Mononuclear cell (primary cell): Measurements from ENCODE around the gene BRD2. TPM values are rescaled to one million over a fixed set of nuclear protein-coding genes. Genes with fewer than 3 reads are reported as not detected.

Experiments used
- H3K27me3 ChIP-seq: 2 replicates; pipeline ENCODE4 v1.6.0; 2011; ENCODE audit warnings: low read length, control low read depth; ENCODE audit not compliant: insufficient read depth
- H3K4me1 ChIP-seq: 2 replicates; pipeline ENCODE4 v1.5.1; 2011; ENCODE audit warnings: mild to moderate bottlenecking, low read length, control low read depth; ENCODE audit not compliant: insufficient read depth
- H3K4me3 ChIP-seq: 2 replicates; pipeline ENCODE4 v1.5.1; 2011; ENCODE audit warnings: mild to moderate bottlenecking, low read length, moderate library complexity
- H3K9me3 ChIP-seq: 2 replicates; pipeline ENCODE4 v1.5.1; 2011; ENCODE audit warnings: low read depth, mild to moderate bottlenecking, control low read depth, low read length
- total RNA-seq: library from RNA; depleted of rRNA; stranded (reverse); fragments of >200 nt; gene quantifications from one replicate; pipeline ENCODE4 v1.2.3, GENCODE V29; 2012

BRD2 gene
- total RNA-seq, 1 donor = 193 TPM

DNA sequence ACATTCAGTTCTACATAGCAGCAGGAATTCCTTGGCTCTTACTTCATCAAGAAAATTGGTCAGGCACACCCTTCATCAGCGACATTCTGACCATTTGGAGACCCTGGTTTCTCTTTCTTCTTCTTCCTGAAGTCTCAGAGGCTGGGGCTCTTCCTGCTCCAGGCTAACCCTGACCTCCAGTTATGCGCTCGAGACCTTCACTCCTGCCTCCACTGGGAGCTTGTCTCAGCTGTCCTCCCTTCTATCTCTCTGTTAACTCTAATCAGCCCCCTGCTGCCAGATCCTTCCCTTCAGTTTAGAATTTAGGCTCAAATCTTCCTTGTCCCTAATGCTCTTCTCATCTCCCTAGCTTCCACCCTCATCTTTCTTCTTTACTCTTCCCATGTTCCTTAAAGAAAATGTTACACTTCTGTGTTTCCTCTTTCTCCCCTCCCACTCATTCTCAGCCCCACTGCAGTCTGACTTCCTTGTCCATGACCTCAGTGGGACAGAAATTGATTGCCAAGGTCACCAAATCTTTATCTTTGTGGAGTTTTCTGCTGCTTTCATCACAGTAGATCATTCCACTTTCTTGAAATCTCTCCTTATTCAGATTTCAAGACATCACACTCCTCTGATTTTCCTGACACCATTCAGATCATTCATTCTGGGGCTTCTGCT lies 49.4 kb downstream of the BRD2 start:
- Histone ChIP-seq H3K4me1 (peaks cover 41% of the 10 kb centered on the region), H3K4me3 (no peak overlapping the region), H3K9me3 (no peaks in the 10 kb centered on the region), H3K27me3 (no peaks in the 10 kb centered on the region)

GRCh38 chr6:33018418-33018817 lies 50.0 kb downstream of the BRD2 start:
- peaks cover 41% of the 10 kb centered on the region for H3K4me1 ChIP-seq
- no peaks in the 10 kb centered on the region for H3K27me3 ChIP-seq
- no peak overlapping the region for H3K4me3 ChIP-seq
- no peaks in the 10 kb centered on the region for H3K9me3 ChIP-seq

DNA sequence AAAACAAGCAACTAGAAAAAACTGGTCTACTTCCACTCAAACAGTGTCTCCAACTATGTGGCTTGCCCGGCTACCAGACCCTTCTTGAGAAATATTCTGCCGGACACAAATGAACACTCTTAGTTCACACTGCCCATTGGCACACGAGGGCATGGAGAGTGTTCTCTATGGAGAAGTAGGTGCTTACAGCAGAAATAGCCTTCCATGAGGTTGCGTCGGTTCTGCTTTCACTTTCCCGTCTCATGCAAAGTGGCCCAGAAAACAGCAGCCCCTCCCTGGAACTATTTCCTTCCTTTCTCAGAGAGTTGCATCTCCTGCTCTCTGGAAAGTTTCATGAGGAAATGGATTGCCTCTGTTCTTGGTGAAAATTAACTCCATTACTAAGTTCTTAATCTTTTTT lies 50.5 kb downstream of the BRD2 start:
- Histone ChIP-seq H3K4me1 (peaks cover 41% of the 10 kb centered on the region), H3K4me3 (no peak overlapping the region), H3K9me3 (no peaks in the 10 kb centered on the region), H3K27me3 (no peaks in the 10 kb centered on the region)

- Histone ChIP-seq H3K9me3 (no peaks in the 10 kb centered on the region), H3K27me3 (no peaks in the 10 kb centered on the region), H3K4me1 (peaks cover 41% of the 10 kb centered on the region), H3K4me3 (no peak overlapping the region)
Observed at GRCh38 chr6:33019372-33019771, 51.0 kb downstream of the BRD2 start.

DNA sequence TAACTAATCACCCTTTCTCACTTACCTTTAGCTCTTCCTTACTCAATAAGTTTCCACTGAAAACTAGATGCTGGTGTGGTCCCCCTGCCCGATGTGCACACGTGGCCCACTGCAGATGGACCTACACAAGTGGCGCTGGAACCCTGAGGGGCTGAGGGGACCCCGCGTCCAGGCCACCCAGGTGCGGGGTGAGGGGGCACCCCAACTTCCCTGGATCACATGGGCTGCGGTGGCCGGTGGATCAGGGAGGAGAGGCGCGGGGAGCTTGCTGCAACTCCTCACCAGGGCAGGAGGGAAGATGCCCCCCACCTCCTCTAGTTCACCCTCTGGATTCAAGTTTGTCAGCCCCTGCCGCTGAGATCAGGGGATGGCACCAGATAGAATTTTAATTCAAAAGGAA lies 53.5 kb downstream of the BRD2 start:
- Histone ChIP-seq H3K9me3 (no peaks in the 10 kb centered on the region), H3K27me3 (no peaks in the 10 kb centered on the region), H3K4me1 (peaks cover 37% of the 10 kb centered on the region), H3K4me3 (no peak overlapping the region)

GRCh38 chr6:33023536-33023935 lies 55.1 kb downstream of the BRD2 start:
- no peaks in the 10 kb centered on the region for H3K9me3 ChIP-seq
- H3K4me1 ChIP-seq = peaks cover 26% of the 10 kb centered on the region
- H3K27me3 ChIP-seq = no peaks in the 10 kb centered on the region
- no peak overlapping the region for H3K4me3 ChIP-seq

- H3K4me3 ChIP-seq = no peak overlapping the region
- no peaks in the 10 kb centered on the region for H3K9me3 ChIP-seq
- H3K27me3 ChIP-seq = no peaks in the 10 kb centered on the region
- peaks cover 26% of the 10 kb centered on the region for H3K4me1 ChIP-seq
Observed at GRCh38 chr6:33024521-33024920, 56.1 kb downstream of the BRD2 start.

GRCh38 chr6:33028220-33028849 lies 59.9 kb downstream of the BRD2 start:
- no peaks in the 10 kb centered on the region for H3K27me3 ChIP-seq
- peaks cover 23% of the 10 kb centered on the region for H3K4me1 ChIP-seq
- H3K9me3 ChIP-seq = no peaks in the 10 kb centered on the region
- no peak overlapping the region for H3K4me3 ChIP-seq

DNA sequence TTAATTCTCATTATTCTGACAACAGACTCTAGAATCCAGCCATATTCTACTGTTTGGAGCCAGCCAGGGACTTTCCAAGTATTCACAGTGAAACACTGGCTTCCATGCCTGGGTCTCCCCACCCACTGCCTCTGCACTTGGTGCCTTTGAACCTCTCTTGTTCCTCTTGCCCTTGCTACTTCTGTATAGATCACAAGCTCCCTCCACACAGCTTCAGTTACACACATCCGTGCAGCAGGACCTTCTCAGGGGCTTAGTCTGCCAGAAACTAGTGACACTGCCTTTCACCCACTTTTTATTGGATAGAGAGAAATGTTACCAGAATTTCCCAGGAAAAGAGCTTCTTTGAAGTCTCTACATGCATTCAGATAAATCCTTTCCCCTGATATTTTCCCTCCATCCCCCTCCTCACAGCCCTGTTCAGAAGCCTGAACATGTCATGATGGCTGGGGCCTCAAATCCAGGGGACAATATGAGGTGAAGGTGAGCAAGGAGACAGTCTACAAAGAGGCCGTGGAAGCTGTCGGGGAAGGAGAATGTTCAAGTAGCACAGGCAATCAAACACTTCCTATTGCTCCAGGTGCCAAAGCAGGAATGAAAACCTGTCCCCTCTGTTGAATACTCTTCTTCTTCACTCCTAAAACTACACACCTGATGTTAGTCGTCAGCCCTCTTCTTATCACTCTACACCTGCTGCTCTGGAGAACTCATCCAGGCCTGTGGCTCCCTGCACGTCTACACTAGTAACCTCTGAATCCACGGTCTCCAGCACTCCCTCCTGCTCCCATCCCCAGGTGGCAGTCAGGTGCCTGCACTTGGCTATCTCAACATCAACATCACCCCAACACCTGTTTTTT lies 61.2 kb downstream of the BRD2 start:
- Histone ChIP-seq H3K9me3 (no peaks in the 10 kb centered on the region), H3K27me3 (no peaks in the 10 kb centered on the region), H3K4me1 (peaks cover 23% of the 10 kb centered on the region), H3K4me3 (no peak overlapping the region)

DNA sequence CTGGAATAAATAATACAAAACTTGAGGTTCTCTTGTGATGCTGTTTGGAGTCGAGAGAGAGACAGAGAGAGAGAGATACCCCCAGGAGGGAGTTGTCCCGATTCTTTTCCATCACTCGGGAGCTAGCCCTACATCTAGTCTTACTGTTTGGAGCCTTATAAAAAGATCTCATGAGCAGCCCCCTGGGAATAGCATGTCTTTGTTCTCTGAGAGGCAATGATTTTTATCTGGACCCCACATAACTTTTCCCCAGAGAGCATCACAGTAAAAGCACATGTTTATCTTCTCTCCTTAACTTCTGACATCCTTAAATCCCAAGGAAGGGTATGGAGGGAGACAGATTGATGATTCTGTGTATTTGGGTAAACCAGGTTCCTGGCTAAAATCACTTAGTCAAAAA lies 61.9 kb downstream of the BRD2 start:
- Histone ChIP-seq H3K4me1 (peaks cover 23% of the 10 kb centered on the region), H3K27me3 (no peaks in the 10 kb centered on the region), H3K9me3 (peaks cover 7% of the 10 kb centered on the region), H3K4me3 (no peak overlapping the region)

Other genes with a start within 250 kb of the BRD2 start
- 4.7 TPM for gene HLA-DQA2, start 227.2 kb upstream of the BRD2 start, total RNA-seq
- 1.0 TPM for gene HLA-DQB2, start 205.1 kb upstream of the BRD2 start, total RNA-seq
- 6.6 TPM for gene HLA-DOB, start 151.6 kb upstream of the BRD2 start, total RNA-seq
- gene TAP2, start 129.9 kb upstream of the BRD2 start, total RNA-seq = 45.0 TPM
- 81.4 TPM for gene PSMB8, start 124.5 kb upstream of the BRD2 start, total RNA-seq
- 67.2 TPM for gene TAP1, start 114.9 kb upstream of the BRD2 start, total RNA-seq
- gene PSMB9, start 114.4 kb upstream of the BRD2 start, total RNA-seq = 18.7 TPM
- 67.8 TPM for gene HLA-DMB, start 27.6 kb upstream of the BRD2 start, total RNA-seq
- gene HLA-DMA, start 15.5 kb upstream of the BRD2 start, total RNA-seq = 89.0 TPM
- gene HLA-DOA, start 41.0 kb downstream of the BRD2 start, total RNA-seq = 16.2 TPM
- gene HLA-DPA1, start 105.1 kb downstream of the BRD2 start, total RNA-seq = 271 TPM
- gene HLA-DPB1, start 107.4 kb downstream of the BRD2 start, total RNA-seq = 166 TPM
- gene COL11A2, start 223.9 kb downstream of the BRD2 start, total RNA-seq = 0.63 TPM
- gene RXRB, start 232.1 kb downstream of the BRD2 start, total RNA-seq = 11.3 TPM
- 10.7 TPM for gene SLC39A7, start 232.3 kb downstream of the BRD2 start, total RNA-seq
- gene HSD17B8, start 236.1 kb downstream of the BRD2 start, total RNA-seq = 6.4 TPM
- 11.4 TPM for gene RING1, start 239.9 kb downstream of the BRD2 start, total RNA-seq